ENCODE measurements around the gene PNPT1.
"Not testable (repeated sequence)": the region's sequence is repeated elsewhere in the genome, so short reads cannot be mapped to it uniquely, and the experiment has no call there.

Gene PNPT1

DNA sequence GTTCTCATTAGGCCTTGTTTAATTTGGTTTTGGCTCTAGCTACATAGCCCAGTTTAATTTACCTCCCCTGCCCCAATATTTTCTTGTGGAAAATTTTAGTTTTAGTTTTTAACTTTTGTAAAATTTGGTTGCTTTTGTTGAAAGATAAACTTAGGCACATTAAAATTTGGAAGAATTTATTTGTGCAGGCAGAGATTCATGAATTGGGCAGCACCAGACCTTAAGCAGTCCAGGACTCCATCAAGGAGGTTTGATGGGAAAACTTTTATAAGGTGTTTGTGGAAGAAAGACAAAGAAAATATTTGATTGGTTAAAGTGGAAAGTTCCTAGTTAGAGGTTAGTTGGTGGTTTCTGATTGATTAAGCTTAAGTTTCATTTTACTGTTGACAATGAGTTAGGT is 16.4 kb upstream of the PNPT1 start:
- no peak overlapping the region for H3K4me3 ChIP-seq (ENCODE audit: control insufficient read depth, low read depth, low read length)
- DNase-seq (ENCODE audit: low read depth), result no peak
- TF ChIP-seq CTCF (IDR thresholded peaks at IDR 0.05; ENCODE audit: control insufficient read depth, insufficient read depth, low read depth, low read length, missing control alignments), result no peak

DNA sequence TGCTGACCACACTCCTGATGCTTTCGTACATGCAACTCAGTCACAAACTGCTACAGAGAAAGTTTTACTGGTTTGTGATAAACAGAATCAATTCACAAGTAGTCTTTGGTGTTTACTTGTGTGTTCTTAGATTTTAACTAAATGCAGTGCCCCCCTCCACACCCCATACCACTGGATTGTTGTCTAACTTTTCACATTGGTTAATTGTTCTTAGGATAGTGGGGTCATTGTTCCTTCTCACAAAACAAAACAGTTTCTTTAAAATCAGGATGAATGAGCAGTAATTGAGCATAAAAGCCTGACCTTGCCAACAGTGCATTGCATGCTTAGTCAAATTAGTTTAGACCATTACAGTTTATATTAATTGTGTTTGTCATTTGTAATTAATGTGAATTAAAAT is 14.1 kb upstream of the PNPT1 start:
- DNase-seq (ENCODE audit: low read depth), result no peak
- TF ChIP-seq CTCF (IDR thresholded peaks at IDR 0.05; ENCODE audit: control insufficient read depth, insufficient read depth, low read depth, low read length, missing control alignments), result no peak

DNA sequence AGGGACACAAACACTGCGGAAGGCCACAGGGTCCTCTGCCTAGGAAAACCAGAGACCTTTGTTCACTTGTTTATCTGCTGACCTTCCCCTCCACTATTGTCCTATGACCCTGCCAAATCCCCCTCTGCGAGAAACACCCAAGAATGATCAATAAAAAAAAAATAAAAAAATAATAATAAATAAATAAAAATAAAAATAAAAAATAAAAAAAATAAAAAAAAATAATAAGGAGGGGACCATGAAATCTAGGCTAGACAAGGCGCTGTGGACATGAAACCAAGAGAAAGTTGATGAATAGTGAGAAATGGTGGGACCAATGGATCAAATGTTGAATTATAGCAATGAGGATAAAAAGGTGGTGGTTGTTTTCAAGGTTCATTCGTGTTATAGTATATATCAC is 12.6 kb upstream of the PNPT1 start:
- not testable (repeated sequence) for DNase-seq (ENCODE audit: low read depth)

More for the DNA sequence above, 14.1 kb upstream of the PNPT1 start:
- H3K4me3 ChIP-seq (ENCODE audit: control insufficient read depth, low read depth, low read length), result no peak overlapping the region

DNA sequence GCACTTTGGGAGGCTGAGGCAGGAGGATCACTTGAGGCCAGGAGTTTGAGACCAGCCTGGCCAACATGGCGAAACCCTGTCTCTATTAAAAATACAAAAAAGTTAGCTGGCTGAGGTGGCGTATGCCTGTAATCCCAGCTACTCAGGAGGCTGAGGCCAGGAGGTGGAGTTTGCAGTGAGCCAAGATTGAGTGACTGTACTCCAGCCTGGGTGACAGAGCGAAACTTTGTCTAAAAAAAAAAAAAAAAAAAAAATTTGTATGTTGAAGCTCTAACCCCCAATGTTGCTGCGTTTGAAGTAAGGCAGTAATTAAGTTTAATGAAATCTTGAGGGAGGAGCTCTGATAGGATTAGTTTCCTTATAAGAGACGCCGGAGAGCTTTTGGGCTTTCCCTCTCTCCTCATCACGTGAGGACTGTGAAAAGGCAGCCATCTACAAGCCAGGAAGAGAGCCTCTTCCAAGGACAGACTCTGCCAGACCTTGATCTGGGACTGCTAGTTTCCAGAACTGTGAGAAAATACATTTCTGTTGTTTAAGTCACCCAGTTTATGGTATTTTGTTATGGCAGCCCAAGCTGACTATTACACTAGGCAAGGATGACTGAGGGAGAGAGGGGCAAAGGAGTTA is 11.5 kb upstream of the PNPT1 start:
- no peak overlapping the region for H3K4me3 ChIP-seq (ENCODE audit: control insufficient read depth, low read depth, low read length)
- DNase-seq (ENCODE audit: low read depth), result no peak
- TF ChIP-seq CTCF (IDR thresholded peaks at IDR 0.05; ENCODE audit: control insufficient read depth, insufficient read depth, low read depth, low read length, missing control alignments), result no peak

More for the DNA sequence above, 12.6 kb upstream of the PNPT1 start:
- not testable (repeated sequence) for H3K4me3 ChIP-seq (ENCODE audit: control insufficient read depth, low read depth, low read length)

DNA sequence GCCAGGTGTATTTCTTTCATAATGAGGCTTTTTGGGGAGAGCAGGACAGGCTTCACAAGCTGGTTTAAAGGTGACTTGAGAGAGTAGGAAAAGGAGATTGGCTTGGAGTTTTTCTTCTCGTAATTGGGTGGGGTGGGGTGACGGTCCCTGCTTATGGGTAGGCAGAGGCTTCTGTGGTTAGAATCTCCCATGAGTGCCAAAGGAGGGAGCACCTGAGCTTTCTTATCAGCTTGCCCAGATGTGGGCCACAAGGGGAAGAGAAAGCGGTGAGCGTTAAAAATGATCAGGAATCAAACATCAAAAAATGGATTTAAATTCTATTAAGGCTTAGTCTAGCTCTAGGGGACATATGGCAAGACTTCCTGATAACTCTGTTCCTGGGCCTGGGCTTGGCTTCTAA is 9.7 kb upstream of the PNPT1 start:
- no peak for TF ChIP-seq CTCF (IDR thresholded peaks at IDR 0.05; ENCODE audit: control insufficient read depth, insufficient read depth, low read depth, low read length, missing control alignments)
- DNase-seq (ENCODE audit: low read depth), result no peak
- H3K4me3 ChIP-seq (ENCODE audit: control insufficient read depth, low read depth, low read length), result no peak overlapping the region

GRCh38 chr2:55692740-55693139 is 904 bp downstream of the PNPT1 start:
- DNase-seq (ENCODE audit: low read depth), result not testable (repeated sequence)
- H3K4me3 ChIP-seq (ENCODE audit: control insufficient read depth, low read depth, low read length), result peak overlapping the region; percentile 65

DNA sequence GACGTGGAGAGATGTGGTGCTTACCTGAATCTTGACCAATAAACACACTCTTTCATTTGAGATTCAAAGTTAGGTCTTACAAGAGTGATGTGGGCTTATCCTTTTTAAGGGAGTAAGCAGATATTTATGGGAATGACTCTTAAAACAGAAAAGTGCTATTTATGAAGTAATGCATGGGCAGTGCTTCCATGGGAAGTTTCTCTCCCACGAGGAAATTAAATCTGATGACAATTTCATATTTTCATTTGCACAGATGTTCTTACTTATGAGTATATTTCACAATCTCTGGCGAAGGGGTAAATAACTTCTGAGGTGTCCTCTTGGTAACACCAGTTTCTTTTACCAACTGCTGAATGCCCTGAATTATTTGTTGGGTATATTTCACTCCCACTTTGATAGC is 21.0 kb downstream of the PNPT1 start:
- peak; percentile 42 for DNase-seq (ENCODE audit: low read depth)
- no peak for TF ChIP-seq CTCF (IDR thresholded peaks at IDR 0.05; ENCODE audit: control insufficient read depth, insufficient read depth, low read depth, low read length, missing control alignments)
- H3K4me3 ChIP-seq (ENCODE audit: control insufficient read depth, low read depth, low read length), result no peak overlapping the region

- H3K4me3 ChIP-seq (ENCODE audit: control insufficient read depth, low read depth, low read length), result no peak overlapping the region
- TF ChIP-seq CTCF (IDR thresholded peaks at IDR 0.05; ENCODE audit: control insufficient read depth, insufficient read depth, low read depth, low read length, missing control alignments), result no peak
- DNase-seq (ENCODE audit: low read depth), result no peak
Observed at GRCh38 chr2:55668956-55669355, 24.7 kb downstream of the PNPT1 start.

Data from AG09309 (cell line).